GM19468 (cell line): ENCODE measurements around the gene ZNF862.
"Not testable (repeated sequence)": the region's sequence is repeated elsewhere in the genome, so short reads cannot be mapped to it uniquely, and the experiment has no call there.

Source experiments
- ATAC-seq: cut with Tn5 transposase; IDR thresholded peaks from one replicate; pipeline ENCODE4 v1.9.1; 2021; ENCODE audit warnings: mild to moderate bottlenecking, moderate library complexity, moderate number of reproducible peaks; ENCODE audit not compliant: unreplicated experiment; ENCODE audit errors: extremely low read depth

Gene ZNF862

DNA sequence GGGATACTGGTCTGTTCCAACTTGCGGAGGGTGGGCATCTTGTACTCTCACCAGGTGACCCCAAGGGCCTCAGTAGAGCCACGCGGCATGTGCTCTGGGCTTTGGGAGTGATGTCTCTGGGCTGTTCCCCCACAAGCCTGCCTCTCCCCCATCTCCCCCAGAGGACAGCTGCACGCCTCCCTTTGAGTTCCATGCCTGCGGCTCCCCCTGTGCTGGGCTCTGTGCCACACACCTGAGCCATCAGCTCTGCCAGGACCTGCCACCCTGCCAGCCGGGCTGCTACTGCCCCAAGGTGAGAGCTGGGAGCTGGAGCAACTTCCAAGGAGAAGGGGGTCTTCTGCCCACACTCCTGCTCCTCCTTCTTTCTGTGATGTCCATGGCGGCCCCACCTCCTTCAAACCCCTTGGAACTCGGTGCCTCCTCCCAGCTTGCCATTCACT is 15.0 kb upstream of the ZNF862 start:
- no peak for ATAC-seq

DNA sequence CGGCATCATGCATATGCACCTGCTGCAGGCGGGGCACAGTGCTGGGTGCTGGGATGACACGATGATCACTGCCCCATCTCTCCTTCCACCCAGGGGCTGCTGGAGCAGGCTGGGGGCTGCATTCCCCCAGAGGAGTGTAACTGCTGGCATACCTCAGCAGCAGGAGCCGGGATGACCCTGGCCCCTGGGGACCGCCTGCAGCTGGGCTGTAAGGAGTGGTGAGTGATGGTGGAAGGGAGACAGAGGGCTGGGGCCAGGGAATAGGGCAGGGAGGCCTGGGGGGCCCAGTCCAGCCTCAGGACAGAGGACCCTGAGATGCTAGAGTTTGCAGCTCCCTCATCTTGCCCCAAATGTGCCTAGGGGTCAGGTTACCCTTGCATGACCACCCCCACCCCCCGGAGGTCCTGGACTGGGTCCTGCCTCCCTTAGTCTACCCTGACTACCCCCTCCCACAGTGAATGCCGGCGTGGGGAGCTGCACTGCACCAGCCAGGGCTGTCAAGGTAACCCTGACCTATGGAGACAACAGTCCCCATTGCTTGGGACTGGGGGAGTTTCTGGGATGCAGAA is 14.5 kb upstream of the ZNF862 start:
- ATAC-seq, result no peak

DNA sequence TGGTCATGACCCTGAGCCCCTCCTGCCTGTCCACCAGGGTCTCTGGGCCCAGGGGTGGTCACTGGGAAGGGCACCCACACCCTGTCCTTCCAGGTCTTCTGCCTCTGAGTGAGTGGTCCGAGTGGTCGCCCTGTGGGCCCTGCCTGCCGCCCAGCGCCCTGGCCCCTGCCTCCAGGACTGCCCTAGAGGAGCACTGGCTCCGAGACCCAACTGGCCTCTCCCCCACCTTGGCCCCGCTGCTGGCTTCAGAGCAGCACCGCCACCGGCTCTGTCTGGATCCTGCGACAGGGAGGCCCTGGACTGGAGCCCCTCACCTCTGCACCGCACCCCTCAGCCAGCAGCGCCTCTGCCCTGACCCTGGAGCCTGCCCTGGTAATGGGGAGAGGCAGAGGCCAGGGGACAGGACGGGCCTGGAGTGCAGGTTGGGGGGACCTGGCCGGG is 13.9 kb upstream of the ZNF862 start:
- no peak for ATAC-seq

DNA sequence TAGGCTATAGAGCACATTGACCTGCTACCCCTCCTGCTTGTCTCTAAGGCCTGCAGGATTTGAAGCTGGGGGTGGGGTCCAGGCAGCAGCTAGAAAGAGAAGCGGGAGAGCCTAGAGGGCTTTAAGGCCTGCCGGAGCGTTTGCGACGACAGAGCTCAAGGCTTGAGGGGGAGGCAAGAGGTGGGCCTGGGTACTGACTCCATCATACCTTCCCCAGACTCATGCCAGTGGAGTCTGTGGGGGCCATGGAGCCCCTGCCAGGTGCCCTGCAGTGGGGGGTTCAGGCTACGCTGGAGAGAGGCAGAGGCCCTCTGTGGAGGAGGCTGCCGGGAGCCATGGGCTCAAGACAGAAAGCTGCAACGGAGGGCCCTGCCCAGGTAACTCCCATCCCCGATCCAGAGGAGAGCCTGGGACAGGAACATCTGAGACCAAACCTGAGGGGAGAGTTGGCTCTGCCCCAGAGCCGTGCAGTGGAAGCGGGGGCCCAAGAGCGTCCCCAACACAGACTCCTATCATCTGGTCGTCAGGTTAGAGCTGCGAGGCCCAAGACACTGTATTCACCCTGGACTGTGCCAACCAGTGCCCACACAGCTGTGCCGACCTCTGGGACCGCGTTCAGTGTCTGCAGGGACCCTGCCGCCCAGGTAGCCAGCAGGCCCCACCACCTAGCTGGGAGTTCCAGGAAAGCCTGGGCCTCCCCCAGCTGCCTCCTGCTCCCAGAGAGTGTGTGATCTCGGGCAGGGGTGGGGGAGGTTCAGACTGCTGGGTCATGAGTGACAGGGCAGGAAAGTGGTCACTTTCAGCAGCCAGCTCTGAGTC is 13.2 kb upstream of the ZNF862 start:
- ATAC-seq, result no peak

DNA sequence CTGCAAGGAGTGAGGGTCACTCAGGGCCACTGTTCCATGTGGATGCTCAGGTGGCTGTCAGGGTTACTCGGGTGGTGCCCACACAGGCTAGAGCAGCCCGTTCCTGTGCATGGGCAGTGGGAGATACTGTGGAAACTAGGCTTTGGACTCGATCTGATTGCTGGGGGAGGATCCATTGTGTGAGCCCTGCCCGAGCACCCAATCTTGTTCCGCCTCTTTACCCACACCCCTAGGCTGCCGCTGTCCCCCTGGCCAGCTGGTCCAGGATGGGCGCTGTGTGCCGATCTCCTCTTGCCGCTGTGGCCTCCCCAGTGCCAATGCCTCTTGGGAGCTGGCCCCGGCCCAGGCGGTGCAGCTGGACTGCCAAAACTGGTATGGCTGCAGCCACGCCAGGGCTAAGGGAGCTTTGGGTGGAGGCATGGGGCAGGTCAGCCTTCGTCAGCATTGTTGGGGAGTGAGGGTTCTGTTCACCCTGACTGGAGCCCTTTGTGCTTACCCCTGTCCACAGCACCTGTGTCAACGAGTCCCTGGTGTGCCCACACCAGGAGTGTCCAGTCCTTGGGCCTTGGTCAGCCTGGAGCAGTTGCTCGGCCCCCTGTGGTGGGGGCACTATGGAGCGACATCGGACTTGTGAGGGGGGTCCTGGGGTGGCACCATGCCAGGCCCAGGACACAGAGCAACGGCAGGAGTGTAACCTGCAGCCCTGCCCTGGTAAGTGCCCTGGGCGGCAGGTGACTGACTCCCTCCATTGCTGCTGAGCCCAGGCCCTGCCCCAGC is 12.4 kb upstream of the ZNF862 start:
- no peak for ATAC-seq

DNA sequence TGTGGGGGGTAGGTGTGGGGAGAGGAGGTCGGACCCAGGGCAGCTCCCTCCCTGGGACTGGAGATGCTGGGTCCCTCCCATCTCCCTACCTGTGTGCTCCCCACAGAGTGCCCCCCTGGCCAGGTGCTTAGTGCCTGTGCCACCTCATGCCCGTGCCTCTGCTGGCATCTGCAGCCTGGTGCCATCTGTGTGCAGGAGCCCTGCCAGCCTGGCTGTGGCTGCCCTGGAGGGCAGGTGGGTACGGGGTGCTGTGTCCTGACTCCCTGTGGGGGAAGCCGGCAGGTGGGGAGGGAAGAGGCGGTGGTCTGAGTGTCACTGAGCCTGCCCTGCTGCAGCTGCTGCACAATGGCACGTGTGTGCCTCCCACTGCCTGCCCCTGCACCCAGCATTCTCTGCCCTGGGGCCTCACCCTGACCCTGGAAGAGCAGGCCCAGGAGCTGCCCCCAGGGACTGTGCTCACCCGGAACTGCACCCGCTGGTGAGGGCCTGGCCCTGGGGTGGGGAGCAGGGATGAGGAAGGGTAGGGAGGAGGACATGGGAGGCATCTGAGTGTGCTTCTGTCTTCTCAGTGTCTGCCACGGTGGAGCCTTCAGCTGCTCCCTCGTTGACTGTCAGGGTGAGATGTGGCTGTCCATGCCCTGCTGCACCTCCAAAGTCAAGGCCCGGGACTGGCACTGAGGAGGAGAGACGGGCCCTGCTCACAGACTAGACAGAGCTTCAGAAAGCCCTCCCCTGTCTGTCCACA is 11.7 kb upstream of the ZNF862 start:
- no peak for ATAC-seq

DNA sequence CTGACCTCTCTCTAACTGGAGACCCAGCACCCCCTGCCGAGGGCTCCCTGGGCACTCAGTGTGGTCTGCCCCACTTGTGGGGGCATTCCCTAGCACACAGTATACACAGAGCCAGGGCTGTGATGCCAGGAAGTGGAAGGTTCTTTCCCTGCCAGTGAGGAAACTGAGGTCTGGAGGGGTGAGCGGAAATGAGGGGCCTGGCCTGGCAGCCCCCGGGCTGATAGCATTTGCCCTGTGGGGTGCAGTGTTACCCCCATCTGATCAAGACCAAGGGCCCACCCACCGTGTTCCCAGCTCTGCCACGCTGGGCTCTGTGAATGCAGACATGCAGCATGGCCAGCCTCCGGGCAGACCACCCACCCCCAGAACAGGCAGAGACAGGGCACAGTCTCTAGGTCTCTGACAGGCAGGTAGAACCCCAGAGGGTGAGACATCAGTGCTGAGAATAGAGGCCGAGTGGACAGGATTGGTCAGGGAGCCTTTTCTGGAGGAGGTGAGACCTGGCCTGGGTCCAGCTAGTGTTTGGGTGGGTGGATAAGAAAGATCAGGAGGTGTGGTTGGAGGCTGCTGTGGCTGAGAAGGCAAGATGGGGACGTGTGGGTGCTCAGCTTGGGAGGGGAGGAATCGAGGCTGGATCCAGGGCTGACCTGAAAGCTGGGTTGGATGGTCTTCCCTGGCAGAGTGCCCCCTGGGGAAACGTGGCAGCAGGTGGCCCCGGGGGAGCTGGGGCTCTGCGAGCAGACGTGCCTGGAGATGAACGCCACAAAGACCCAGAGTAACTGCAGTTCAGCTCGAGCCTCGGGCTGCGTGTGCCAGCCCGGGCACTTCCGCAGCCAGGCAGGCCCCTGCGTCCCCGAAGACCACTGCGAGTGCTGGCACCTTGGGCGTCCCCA is 10.8 kb upstream of the ZNF862 start:
- no peak for ATAC-seq

DNA sequence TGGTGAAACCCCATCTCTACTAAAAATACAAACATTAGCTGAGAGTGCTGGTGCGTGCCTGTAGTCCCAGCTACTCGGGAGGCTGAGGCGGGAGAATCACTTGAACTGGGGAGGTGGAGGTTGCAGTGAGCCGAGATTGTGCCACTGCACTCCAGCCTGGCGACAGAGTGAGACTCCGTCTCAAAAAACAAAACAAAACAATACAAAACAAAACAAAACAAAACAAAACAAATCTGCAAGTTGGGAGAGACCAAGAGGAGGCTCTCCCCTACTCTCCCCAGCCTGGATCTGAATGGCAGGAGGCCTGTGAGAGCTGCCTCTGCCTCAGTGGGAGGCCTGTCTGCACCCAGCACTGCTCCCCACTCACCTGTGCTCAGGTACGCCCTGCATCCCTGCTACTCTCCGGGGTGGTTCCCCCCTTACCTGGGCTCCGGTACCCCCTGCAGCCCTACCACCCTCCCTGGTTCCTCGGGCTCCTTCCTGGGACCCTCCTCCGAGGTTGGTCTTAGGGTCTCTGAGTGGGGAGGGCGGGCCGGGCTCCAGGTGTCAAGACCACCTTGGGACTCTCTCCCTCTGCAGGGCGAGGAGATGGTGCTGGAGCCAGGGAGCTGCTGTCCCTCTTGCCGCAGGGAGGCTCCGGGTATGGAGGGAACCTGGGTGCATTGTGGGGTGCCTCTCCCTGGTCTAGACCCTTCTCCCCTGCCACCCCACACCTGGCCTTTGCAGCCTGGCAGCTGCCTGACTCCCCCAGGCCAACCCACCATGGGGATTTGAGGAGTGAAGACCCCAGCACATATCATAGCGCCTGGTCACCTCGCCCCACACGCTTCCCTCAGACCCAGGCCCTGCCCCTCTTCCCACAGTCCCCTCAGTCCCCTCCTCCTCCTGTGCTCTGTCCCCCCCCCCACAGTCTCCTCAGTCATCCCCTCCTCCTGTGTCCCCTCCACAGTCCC is 9.5 kb upstream of the ZNF862 start:
- ATAC-seq, result no peak

DNA sequence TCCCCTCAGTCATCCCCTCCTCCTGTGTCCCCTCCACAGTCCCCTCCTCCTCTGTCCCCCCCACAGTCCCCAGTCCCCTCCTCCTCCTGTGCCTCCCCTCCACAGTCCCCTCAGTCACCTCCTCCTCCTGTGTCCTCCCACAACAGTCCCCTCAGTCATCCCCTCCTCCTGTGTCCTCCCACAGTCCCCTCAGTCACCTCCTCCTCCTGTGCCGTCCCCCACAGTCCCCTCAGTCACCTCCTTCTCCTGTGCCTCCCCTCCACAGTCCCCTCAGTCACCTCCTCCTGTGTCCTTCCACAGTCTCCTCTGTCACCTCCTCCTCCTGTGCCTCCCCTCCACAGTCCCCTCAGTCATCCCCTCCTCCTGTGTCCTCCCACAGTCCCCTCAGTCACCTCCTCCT is 7.6 kb upstream of the ZNF862 start:
- not testable (repeated sequence) for ATAC-seq

DNA sequence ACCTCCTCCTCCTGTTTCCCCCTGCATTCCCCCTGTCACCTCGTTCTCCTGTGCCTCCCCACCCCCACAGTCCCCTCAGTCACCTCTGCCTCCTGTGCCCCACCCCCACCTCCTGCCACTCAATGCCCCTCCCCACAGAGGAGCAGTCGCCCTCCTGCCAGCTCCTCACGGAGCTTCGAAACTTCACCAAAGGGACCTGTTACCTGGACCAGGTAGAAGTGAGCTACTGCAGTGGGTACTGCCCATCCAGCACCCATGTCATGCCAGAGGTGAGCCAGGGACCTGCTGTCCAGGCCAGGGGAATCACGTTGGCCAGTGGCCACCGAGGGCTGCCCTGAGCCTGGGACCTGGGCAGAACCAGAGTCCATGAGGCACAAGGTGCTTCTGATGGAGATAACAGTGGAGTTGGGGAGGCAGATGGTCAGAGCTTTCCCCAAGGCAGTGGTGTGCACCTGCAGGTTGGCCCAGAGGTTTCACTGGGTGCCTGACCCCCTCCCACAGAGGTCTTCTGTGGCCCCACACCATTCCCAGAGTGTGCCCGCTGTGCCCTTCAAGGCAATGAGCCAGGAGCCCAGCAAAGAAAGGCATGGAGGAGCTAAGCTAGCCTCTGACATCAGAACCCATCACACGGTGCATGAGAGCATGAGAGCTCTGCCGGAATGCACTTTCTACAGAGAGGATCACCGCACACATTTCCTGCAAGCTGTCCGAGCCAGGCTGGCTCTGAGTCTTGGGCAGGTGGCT is 7.0 kb upstream of the ZNF862 start:
- no peak for ATAC-seq

DNA sequence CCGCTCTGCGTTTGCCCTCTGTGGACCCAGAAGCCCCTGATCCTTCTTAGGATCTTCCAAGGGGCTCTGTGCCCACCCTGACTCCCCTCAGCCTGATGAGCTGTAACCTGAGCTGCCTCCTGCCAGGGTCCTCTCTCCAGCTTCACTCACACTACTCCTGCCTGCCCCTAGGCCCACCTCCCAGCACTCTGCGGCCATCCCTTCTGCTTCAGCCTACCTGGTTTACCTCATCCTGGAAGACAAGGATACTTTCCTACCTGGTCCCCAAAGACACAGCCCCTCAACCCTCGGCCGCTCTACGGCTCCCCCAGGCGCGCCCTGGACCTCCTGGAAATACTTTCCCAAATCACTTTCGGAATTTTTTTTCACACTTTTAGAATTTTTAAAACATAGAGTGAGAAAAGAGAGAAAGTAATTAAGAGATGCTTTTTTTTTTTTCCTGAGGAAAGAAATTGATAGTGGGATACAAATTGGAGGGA is 6.4 kb upstream of the ZNF862 start:
- ATAC-seq, result no peak

DNA sequence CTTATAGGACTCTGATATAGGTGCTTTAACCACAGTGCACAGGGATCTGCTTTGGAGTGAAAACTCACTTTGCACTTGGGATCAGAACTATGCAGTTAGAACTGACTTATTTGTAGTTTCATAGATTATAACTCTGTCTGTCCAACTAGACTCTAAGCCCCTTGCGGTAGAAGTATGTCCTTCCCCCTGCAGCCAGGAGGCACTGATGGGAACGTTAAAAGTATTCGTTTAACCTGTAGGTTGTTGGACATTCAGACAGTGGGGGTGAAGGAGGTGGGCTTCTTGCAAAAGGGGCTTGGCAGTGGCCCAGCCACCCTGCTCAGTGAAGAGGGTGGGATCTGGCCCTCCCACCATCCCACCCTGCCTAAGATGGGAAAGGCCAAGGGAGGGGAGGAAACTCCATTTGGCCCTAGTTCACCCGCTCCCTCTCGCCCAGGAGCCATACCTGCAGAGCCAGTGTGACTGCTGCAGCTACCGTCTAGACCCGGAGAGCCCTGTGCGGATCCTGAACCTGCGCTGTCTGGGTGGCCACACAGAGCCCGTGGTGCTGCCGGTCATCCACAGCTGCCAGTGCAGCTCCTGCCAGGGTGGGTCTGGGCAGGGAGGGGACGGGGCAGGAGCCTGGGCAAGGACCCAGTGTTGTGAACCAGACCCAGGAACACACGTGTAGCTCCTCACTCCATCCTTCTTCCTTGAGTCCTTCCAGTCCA is 5.7 kb upstream of the ZNF862 start:
- no peak for ATAC-seq

DNA sequence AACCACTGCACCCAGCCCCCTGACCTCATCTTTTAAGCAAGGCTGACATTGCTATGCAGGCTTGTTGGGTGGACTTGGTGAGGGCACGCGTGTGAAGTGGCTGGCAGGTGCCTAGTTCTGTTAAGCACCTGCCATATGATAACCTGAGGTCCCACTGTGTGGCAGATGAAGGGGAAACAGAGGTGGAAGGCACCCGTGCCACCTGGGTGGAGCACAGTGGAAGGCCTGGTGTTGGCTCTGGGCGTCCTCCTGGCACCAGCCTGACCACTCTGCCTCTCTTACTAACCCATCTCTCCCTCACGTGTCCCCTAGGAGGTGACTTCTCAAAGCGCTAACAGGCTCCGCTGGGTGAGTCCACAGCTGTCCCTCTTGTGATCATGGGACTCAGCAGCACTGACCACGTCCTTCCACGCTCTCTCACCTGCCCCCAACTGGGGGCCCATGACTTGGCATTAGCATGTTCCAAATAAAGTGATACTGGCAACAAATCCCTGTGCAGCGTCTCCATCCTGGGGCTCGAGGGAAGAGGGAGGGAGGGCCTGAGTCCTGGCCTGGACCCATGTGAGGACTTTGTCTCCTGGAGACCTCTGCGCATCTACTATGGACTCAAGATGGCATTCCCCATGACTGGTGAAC is 4.6 kb upstream of the ZNF862 start:
- no peak for ATAC-seq

DNA sequence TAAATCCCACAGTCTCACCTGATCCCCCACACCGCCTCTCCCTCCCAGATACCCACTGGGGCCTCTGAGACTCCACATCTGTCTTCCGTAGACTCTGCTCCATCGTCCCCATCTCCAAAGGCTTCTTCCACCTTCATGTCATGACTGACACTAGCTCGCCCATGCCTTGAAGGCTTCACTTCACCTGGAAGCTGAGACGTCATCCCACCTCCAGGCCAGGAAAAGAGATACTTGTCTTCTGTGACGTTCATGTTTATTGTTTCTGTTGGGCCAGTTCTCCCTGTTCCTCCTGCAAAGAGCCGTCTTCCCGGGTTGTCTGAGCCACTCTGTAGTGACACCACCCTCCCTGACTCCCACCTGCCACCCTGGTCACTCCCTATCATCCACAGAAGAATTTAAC is 3.6 kb upstream of the ZNF862 start:
- ATAC-seq, result no peak

DNA sequence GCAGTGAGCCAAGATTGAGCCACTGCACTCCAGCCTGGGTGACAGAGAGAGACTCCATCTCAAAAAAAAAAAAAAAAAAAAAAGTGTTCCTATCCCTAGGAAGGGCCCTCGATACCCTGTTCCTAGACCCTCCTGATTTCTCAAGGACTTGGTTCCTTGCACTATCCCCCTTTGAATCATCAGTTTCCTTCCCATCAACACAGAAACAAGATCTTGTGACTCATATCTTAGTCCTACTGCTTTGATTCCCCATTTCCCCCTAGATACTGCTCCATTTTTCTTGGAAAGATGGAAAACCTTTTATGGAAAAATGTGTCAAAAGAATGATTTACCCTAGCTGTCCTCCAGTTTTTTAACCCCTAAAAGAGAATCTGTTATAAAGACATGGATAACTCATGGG is 1.7 kb upstream of the ZNF862 start:
- ATAC-seq, result no peak

DNA sequence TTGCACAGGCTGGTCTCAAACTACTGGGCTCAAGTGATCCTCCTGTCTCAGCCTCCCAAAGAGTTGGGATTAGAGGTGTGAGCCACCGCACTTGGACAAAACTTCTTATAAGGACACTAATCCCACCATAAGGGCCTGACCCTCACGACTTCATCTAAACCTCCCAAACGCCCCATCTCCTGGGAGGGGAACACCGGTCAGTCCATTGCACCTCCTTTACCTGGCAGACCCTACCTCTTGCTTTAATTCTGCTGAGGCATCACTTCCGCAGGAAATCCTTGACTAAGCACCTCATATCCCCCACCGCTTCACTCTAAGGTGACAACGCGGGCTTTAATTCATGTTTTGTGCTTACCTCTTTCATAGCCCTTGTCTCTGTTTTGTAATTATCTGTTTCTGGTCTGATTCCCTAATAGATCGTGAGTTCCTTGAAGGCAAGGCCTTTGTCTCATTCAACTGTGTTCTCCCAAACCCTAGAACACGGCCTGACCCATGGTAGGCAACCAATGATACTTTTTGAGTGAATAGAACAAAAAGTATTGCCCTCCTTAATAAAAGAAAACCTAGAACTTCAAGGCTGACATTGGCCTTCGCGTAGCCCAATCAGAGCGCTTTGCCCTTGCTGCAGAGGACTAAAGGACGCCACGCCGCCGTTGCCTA is 481 bp upstream of the ZNF862 start:
- ATAC-seq, result no peak
